ENCODE measurements around the gene ARV1.
A peak's percentile ranks its signal among the peaks of the same experiment; 100 is the strongest.

The ARV1 gene

DNA sequence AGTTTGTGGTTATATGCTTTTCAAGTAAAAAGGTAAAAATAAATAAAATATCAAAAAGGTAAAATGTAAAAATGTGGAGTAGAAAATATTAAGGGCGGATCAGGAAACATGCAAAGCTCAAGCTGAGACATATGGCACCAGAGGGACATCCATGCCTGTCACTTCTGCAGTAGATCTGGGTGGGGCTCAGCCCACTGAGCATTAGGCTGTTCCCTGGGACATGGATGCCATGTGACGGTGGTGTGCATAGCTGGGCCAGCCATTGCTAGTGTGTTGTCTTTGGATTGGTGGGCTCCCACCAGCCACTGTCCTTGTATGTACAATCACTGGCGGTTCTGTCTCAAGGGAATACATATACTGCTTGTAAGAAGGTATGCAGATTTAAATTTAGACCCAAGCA lies 3.3 kb upstream of the ARV1 start:
- H3K27ac ChIP-seq (ENCODE audit: insufficient read depth in 1 of 2, low read depth in 1 of 2, low read length in 2 of 2, poor library complexity in 1 of 2, severe bottlenecking in 2 of 2): no peak overlapping the region
- no peaks in the 10 kb centered on the region for H3K9me3 ChIP-seq (ENCODE audit: control extremely low read depth in 1 of 5, control insufficient read depth in 4 of 5, insufficient read depth in 2 of 5, low read depth in 1 of 5, low read length in 4 of 5)
- H3K4me1 ChIP-seq (ENCODE audit: control extremely low read depth in 1 of 4, control insufficient read depth in 4 of 4, insufficient read depth in 4 of 4, low read length in 3 of 4): peaks cover 27 to 49% (median 40%) of the 10 kb centered on the region in 4 experiments
- ChIA-PET POLR2A (no interaction called here), CTCF (interaction anchor here (0.6 kb wide), 1 partner anchor 440 kb away, joined by 3 read pairs; no protein-coding TSS in a partner anchor)
- H3K4me3 ChIP-seq (ENCODE audit: control insufficient read depth in 1 of 7, extremely low read depth in 1 of 7, insufficient read depth in 4 of 7, low read depth in 2 of 7, low read length in 6 of 7): no peak overlapping the region
- no peaks in the 10 kb centered on the region for H3K27me3 ChIP-seq (replicated peaks in 2 of 5; ENCODE audit: control insufficient read depth in 4 of 5, insufficient read depth in 5 of 5, low read length in 4 of 5)
- no peak for DNase-seq
- peaks cover 3 to 9% (median 5%) of the 10 kb centered on the region in 4 experiments for H3K36me3 ChIP-seq (ENCODE audit: control insufficient read depth in 4 of 4, insufficient read depth in 4 of 4, low read length in 3 of 4)
- 93% methylated on average over 2 of the region's 3 CpGs for WGBS (ENCODE audit: insufficient coverage)

DNA sequence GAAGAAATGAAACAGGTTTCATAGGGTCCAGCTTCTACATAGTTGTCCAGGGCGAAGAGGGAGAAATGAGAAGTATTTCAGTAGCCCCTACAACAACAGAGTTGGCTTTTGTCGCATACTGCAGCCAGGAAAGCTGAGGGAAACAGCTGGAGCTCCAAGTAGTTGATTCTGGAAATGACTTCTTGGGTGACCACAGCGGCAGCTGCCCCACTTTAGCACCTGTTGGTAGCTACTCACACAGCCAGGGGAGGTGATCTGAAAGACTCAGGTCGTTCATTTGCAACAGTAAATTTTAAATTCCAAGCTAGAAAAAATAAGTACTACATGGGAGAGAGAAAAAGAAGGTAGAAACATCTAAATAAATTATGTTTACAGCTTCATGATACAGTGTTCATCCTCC lies 2.5 kb upstream of the ARV1 start:
- CTCF ChIA-PET: interaction anchor here (1.1 kb wide), 1 partner anchor 235 kb away, joined by 3 read pairs; no protein-coding TSS in a partner anchor
- peaks cover 3 to 10% (median 5%) of the 10 kb centered on the region in 4 experiments for H3K36me3 ChIP-seq (ENCODE audit: control insufficient read depth in 4 of 4, insufficient read depth in 4 of 4, low read length in 3 of 4)
- no peaks in the 10 kb centered on the region for H3K9me3 ChIP-seq (ENCODE audit: control extremely low read depth in 1 of 5, control insufficient read depth in 4 of 5, insufficient read depth in 2 of 5, low read depth in 1 of 5, low read length in 4 of 5)
- POLR2A ChIA-PET: no interaction called here
- no peak for DNase-seq
- no peak overlapping the region for H3K4me3 ChIP-seq (ENCODE audit: control insufficient read depth in 1 of 7, extremely low read depth in 1 of 7, insufficient read depth in 4 of 7, low read depth in 2 of 7, low read length in 6 of 7)
- peaks cover 27 to 49% (median 41%) of the 10 kb centered on the region in 4 experiments for H3K4me1 ChIP-seq (ENCODE audit: control extremely low read depth in 1 of 4, control insufficient read depth in 4 of 4, insufficient read depth in 4 of 4, low read length in 3 of 4)
- 60% methylated on average over 2 of the region's 4 CpGs for WGBS (ENCODE audit: insufficient coverage)
- no peak overlapping the region for H3K27ac ChIP-seq (ENCODE audit: insufficient read depth in 1 of 2, low read depth in 1 of 2, low read length in 2 of 2, poor library complexity in 1 of 2, severe bottlenecking in 2 of 2)
- H3K27me3 ChIP-seq (replicated peaks in 2 of 5; ENCODE audit: control insufficient read depth in 4 of 5, insufficient read depth in 5 of 5, low read length in 4 of 5): no peaks in the 10 kb centered on the region

DNA sequence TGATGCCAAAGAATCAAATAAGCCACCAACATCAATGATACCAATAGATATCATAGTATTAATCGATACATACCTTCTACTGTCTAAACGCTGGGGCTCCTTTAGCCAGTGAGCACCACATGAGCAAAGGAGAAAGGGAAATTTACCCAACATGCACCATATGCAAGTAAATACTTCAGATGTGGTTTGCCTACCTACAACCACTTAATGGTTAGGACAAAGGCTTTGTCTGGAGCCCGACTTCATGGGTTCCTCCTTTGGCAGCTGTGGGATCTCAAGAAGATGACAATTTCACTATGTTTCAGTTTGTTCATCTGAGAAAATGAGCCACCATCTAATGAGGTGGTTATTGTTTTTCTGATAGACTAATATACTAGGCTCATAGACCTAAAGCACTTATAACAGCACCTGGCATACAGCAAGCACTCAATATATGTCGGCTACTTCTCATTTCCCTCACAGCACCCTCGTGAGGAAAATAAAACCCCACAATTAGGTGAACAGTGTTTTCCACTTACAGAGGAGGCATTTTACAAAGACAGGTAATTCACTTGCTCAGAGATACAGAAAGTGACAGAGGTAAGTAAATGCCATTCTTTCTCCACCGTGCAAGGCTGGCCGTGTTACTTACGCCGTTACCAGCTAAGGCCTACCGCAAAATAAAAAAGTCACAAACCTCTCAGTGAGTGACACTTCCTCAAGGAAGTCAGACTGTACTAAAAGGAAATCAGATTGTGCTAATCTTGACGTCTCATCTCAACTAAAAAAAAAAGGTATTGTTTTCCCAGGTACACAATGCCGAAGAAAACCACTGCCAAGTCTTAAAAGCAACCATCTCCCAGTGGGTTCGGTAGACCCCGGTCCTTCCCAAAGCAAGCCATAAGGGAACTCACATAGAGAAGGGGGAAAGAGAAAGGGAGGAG lies 1.8 kb upstream of the ARV1 start:
- 0% methylated on average over 6 of the region's 14 CpGs for WGBS (ENCODE audit: insufficient coverage)
- DNase-seq: peak; percentile 71 to 82 (median 77)
- Histone ChIP-seq H3K27me3 (replicated peaks in 2 of 5; ENCODE audit: control insufficient read depth in 4 of 5, insufficient read depth in 5 of 5, low read length in 4 of 5) (no peaks in the 10 kb centered on the region), H3K4me1 (ENCODE audit: control extremely low read depth in 1 of 4, control insufficient read depth in 4 of 4, insufficient read depth in 4 of 4, low read length in 3 of 4) (peaks cover 24 to 47% (median 40%) of the 10 kb centered on the region in 4 experiments), H3K36me3 (ENCODE audit: control insufficient read depth in 4 of 4, insufficient read depth in 4 of 4, low read length in 3 of 4) (peaks cover 3 to 14% (median 5%) of the 10 kb centered on the region in 4 experiments), H3K4me3 (ENCODE audit: control insufficient read depth in 1 of 7, extremely low read depth in 1 of 7, insufficient read depth in 4 of 7, low read depth in 2 of 7, low read length in 6 of 7) (peak overlapping the region in 6 of 7 experiments; percentile 75 to 98 (median 90)), H3K9me3 (ENCODE audit: control extremely low read depth in 1 of 5, control insufficient read depth in 4 of 5, insufficient read depth in 2 of 5, low read depth in 1 of 5, low read length in 4 of 5) (no peaks in the 10 kb centered on the region), H3K27ac (ENCODE audit: insufficient read depth in 1 of 2, low read depth in 1 of 2, low read length in 2 of 2, poor library complexity in 1 of 2, severe bottlenecking in 2 of 2) (no peak overlapping the region)
- CTCF ChIA-PET: interaction anchor here (1.1 kb wide), 1 partner anchor 234 kb away, joined by 3 read pairs; no protein-coding TSS in a partner anchor
- POLR2A ChIA-PET: no interaction called here

GRCh38 chr1:230977761-230978490 lies 968 bp upstream of the ARV1 start:
- Histone ChIP-seq H3K9me3 (ENCODE audit: control extremely low read depth in 1 of 5, control insufficient read depth in 4 of 5, insufficient read depth in 2 of 5, low read depth in 1 of 5, low read length in 4 of 5) (no peaks in the 10 kb centered on the region), H3K27ac (ENCODE audit: insufficient read depth in 1 of 2, low read depth in 1 of 2, low read length in 2 of 2, poor library complexity in 1 of 2, severe bottlenecking in 2 of 2) (no peak overlapping the region), H3K36me3 (ENCODE audit: control insufficient read depth in 4 of 4, insufficient read depth in 4 of 4, low read length in 3 of 4) (peaks cover 3 to 16% (median 7%) of the 10 kb centered on the region in 4 experiments), H3K4me3 (ENCODE audit: control insufficient read depth in 1 of 7, extremely low read depth in 1 of 7, insufficient read depth in 4 of 7, low read depth in 2 of 7, low read length in 6 of 7) (peak overlapping the region; percentile 47 to 98 (median 87)), H3K27me3 (replicated peaks in 2 of 5; ENCODE audit: control insufficient read depth in 4 of 5, insufficient read depth in 5 of 5, low read length in 4 of 5) (no peaks in the 10 kb centered on the region), H3K4me1 (ENCODE audit: control extremely low read depth in 1 of 4, control insufficient read depth in 4 of 4, insufficient read depth in 4 of 4, low read length in 3 of 4) (peaks cover 18 to 39% (median 33%) of the 10 kb centered on the region in 4 experiments)
- CTCF ChIA-PET: interaction anchor here (0.5 to 1.2 kb wide), 3 partner anchors 8 to 180 kb away, joined by 3 to 4 read pairs (median 3); no protein-coding TSS in a partner anchor
- whole genome bisulfite sequencing (ENCODE audit: insufficient coverage): 0% methylated on average over 31 of the region's 52 CpGs
- POLR2A ChIA-PET: no interaction called here
- DNase-seq: peak; percentile 39 to 78 (median 72)

GRCh38 chr1:230979389-230979716 lies 459 bp downstream of the ARV1 start:
- Histone ChIP-seq H3K4me3 (ENCODE audit: control insufficient read depth in 1 of 7, extremely low read depth in 1 of 7, insufficient read depth in 4 of 7, low read depth in 2 of 7, low read length in 6 of 7) (peak overlapping the region; percentile 39 to 98 (median 87)), H3K4me1 (ENCODE audit: control extremely low read depth in 1 of 4, control insufficient read depth in 4 of 4, insufficient read depth in 4 of 4, low read length in 3 of 4) (peaks cover 16 to 31% (median 27%) of the 10 kb centered on the region in 4 experiments), H3K36me3 (ENCODE audit: control insufficient read depth in 4 of 4, insufficient read depth in 4 of 4, low read length in 3 of 4) (peaks cover 3 to 16% (median 8%) of the 10 kb centered on the region in 4 experiments), H3K9me3 (ENCODE audit: control extremely low read depth in 1 of 5, control insufficient read depth in 4 of 5, insufficient read depth in 2 of 5, low read depth in 1 of 5, low read length in 4 of 5) (no peaks in the 10 kb centered on the region), H3K27me3 (replicated peaks in 2 of 5; ENCODE audit: control insufficient read depth in 4 of 5, insufficient read depth in 5 of 5, low read length in 4 of 5) (no peaks in the 10 kb centered on the region), H3K27ac (ENCODE audit: insufficient read depth in 1 of 2, low read depth in 1 of 2, low read length in 2 of 2, poor library complexity in 1 of 2, severe bottlenecking in 2 of 2) (peak overlapping the region; percentile 47 to 72)
- ChIA-PET POLR2A (no interaction called here), CTCF (interaction anchor here (1.0 to 1.2 kb wide), 5 partner anchors 9 to 232 kb away, joined by 3 to 4 read pairs (median 3); no protein-coding TSS in a partner anchor)
- 8% methylated on average over 9 of the region's 12 CpGs for WGBS (ENCODE audit: insufficient coverage)
- no peak for DNase-seq

DNA sequence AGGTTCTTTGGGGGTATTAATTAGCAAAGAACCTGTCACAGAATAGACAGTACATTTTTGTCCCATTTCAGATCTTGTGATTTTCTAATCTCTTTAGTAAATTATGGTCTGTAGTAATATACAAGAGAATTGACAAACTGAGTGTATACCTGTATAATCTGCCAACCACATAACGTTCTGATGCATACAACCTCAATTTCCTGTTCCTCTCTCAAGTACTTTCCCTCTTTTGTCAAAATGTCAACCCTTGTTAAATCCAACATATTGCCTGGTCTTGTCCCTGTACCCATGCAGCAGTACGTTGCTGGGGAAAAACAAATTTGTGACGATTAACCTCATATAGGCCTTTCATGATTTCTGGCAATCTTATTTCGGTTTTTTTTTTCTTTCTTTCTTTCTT lies 1.1 kb downstream of the ARV1 start:
- H3K27me3 ChIP-seq (replicated peaks in 2 of 5; ENCODE audit: control insufficient read depth in 4 of 5, insufficient read depth in 5 of 5, low read length in 4 of 5): no peaks in the 10 kb centered on the region
- H3K4me3 ChIP-seq (ENCODE audit: control insufficient read depth in 1 of 7, extremely low read depth in 1 of 7, insufficient read depth in 4 of 7, low read depth in 2 of 7, low read length in 6 of 7): peak overlapping the region in 4 of 7 experiments; percentile 5 to 98 (median 88)
- CTCF ChIA-PET: interaction anchor here (1.0 kb wide), 1 partner anchor 42 kb away, joined by 3 read pairs; no protein-coding TSS in a partner anchor
- peaks cover 16 to 31% (median 27%) of the 10 kb centered on the region in 4 experiments for H3K4me1 ChIP-seq (ENCODE audit: control extremely low read depth in 1 of 4, control insufficient read depth in 4 of 4, insufficient read depth in 4 of 4, low read length in 3 of 4)
- H3K9me3 ChIP-seq (ENCODE audit: control extremely low read depth in 1 of 5, control insufficient read depth in 4 of 5, insufficient read depth in 2 of 5, low read depth in 1 of 5, low read length in 4 of 5): no peaks in the 10 kb centered on the region
- DNase-seq: peak in 2 of 3 donors; percentile 18 to 25
- peak overlapping the region in 1 of 2 experiments; percentile 72 for H3K27ac ChIP-seq (ENCODE audit: insufficient read depth in 1 of 2, low read depth in 1 of 2, low read length in 2 of 2, poor library complexity in 1 of 2, severe bottlenecking in 2 of 2)
- WGBS (ENCODE audit: insufficient coverage): 66% methylated on average over 4 of the region's 4 CpGs
- POLR2A ChIA-PET: no interaction called here
- H3K36me3 ChIP-seq (ENCODE audit: control insufficient read depth in 4 of 4, insufficient read depth in 4 of 4, low read length in 3 of 4): peaks cover 3 to 16% (median 8%) of the 10 kb centered on the region in 4 experiments
